PC-9 (cell line): ENCODE measurements around the gene MST1.

Experiments
- CTCF ChIP-seq: fragments of 200-600 bp; sonication (generic); conservative IDR thresholded peaks from 2 replicates; pipeline ENCODE4 v1.6.1; 2017; ENCODE audit warnings: mixed run types, antibody characterized with exemption, mild to moderate bottlenecking, moderate library complexity
- EZH2 ChIP-seq: fragments of 200-600 bp; sonication (generic); IDR thresholded peaks from 2 replicates; pipeline ENCODE4 v1.8.0; 2017; ENCODE audit warnings: antibody characterized with exemption, low read depth

- TF ChIP-seq CTCF, result no peak
- no peak for TF ChIP-seq EZH2
Observed at GRCh38 chr3:49709852-49710251, 20.6 kb upstream of the MST1 start.
